Stimulated activated CD4-positive, alpha-beta T cell treated with anti-CD3 and anti-CD28 coated beads, Interleukin-4, amount 100 ng/mL, for 4 hours (primary cell): ENCODE results near the gene YBX2.
A peak's percentile ranks its signal among the peaks of the same experiment; 100 is the strongest.

Source experiments
- DNase-seq, 2 experiments: peaks; one replicate each; pipeline ENCODE4 v3.0.0-alpha.2; 2020

Gene YBX2

DNA sequence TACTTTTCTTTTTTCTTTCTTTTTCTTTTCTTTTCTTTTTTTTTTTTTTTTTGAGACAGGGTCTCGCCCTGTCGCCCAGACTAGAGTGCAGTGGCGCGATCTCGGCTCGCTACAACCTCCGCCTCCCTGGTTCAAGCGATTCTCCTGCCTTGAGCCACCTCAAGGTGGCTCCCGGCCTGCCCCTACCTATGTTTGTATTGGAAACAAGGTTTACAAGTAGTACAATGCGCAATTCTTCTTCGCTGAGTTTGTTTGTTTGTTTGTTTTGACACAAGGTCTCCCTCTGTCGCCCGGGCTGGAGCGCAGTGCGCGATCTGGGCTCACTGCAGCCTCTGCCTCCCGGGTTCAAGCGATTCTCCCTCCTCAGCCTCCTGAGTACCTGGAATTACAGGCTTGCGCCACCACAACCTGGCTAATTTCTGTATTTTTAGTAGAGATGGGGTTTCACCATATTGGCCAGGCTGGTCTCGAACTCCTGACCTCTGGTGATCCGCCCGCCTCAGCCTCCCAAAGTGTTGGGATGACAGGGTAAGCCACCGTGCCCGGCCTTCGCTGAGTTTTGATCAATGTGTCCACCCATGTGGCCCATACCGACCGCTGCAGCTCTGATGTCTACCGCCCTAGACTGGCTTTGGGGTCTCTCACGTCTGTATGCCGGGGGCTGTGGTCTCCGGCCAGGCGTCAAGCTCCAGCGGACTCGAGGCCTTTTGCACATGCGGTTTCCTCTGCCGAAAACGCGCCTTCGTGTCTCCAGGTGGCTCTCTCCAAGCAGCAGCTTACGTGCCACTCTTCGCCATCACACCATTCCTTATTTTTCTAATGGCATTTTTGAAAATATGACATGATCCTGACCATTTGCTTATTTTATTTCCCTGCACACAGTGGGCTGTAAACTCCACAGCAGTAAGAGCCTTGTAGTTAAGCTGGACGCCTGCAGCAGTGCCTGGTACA lies 1.1 kb upstream of the YBX2 start:
- no peak for DNase-seq

GRCh38 chr17:7293816-7294613 lies 424 bp downstream of the YBX2 start:
- DNase-seq: no peak

- no peak for DNase-seq
Measured at GRCh38 chr17:7293159-7293558, 1.3 kb downstream of the YBX2 start.

DNA sequence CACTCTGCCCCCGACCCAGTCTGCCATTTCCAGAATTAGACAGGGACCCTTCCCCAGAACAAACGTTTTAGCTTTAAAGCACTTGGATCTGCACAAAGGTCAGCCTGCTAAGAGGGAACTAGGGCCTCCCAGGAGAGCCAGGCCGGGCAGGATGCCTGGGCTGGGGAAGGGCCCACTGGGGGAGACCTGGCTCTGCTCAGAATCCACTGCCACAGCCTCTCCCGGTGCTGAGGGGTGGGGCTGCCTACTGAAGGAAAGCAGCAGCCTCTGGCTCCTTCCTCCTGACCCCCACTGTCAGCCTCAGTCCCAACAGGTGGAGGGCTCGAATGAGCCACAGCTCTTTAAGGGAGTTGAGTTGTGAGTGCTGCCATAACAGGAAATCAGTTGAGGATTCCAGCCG lies 1.7 kb downstream of the YBX2 start:
- DNase-seq: no peak

GRCh38 chr17:7292194-7292593 lies 2.2 kb downstream of the YBX2 start:
- DNase-seq: no peak

- DNase-seq: no peak
Measured at GRCh38 chr17:7290685-7291084, 3.8 kb downstream of the YBX2 start.

GRCh38 chr17:7290166-7290565 lies 4.3 kb downstream of the YBX2 start:
- no peak for DNase-seq

DNA sequence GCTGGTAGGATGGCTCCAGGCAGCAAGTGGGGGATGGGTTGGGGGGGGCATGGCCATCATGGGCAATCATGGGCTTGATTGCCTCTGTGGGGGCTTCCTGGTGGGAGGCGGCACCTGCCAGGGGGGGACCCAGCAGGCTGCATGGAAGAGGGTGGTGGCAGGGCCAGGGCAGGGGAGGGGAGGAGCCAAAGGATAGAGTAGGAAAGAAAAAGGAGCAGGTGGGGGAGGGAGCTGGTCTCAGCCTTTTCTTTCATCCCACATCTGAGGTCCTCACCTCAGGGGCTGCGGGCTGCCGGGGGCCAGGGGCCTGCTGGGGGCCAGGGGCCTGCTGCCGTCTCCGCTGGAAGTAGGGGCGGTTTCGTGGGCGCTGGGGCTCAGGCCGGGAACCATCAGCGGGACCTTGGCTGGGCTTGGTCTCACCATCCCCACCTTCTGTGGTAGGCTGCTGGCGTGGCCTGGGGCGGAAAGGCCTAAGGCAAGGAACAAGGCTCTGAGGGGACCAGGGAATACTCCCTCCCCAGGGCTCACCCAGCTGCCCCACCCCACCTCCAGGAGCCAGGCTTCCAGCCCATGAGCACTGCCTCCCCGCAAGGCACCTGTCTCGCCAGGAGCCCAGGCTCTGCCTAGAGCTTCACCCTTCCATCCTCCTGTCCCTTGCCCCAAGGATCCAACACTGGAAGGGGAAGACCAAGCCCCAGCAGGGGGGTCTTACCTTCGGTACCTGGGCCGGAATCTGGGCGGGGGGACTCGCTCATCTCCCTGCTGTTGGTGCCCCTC lies 5.0 kb downstream of the YBX2 start:
- DNase-seq: no peak

- DNase-seq: no peak
Measured at GRCh38 chr17:7285679-7286078, 8.8 kb downstream of the YBX2 start.

- DNase-seq: no peak
Measured at GRCh38 chr17:7284911-7285310, 9.5 kb downstream of the YBX2 start.

DNA sequence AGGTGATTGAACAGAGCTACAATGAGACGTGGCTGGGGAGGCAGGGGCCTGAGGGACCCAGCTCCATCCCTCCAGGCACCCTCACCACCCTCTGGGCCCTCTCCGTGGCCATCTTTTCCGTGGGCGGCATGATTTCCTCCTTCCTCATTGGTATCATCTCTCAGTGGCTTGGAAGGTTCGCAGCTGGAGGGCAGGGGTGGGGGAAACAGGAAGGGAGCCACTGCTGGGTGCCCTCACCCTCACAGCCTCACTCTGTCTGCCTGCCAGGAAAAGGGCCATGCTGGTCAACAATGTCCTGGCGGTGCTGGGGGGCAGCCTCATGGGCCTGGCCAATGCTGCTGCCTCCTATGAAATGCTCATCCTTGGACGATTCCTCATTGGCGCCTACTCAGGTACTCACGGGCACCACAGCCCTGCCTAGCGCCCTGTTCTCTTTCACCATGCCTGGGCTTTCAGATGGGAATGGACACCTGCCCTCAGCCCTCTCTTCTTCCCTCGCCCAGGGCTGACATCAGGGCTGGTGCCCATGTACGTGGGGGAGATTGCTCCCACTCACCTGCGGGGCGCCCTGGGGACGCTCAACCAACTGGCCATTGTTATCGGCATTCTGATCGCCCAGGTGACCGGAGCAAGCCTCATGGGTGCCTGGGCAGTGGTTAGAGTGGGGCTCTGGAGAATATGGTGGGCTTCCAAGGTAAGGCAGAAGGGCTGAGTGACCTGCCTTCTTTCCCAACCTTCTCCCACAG lies 10.8 kb downstream of the YBX2 start:
- DNase-seq: no peak

GRCh38 chr17:7282752-7283321 lies 11.6 kb downstream of the YBX2 start:
- no peak for DNase-seq

DNA sequence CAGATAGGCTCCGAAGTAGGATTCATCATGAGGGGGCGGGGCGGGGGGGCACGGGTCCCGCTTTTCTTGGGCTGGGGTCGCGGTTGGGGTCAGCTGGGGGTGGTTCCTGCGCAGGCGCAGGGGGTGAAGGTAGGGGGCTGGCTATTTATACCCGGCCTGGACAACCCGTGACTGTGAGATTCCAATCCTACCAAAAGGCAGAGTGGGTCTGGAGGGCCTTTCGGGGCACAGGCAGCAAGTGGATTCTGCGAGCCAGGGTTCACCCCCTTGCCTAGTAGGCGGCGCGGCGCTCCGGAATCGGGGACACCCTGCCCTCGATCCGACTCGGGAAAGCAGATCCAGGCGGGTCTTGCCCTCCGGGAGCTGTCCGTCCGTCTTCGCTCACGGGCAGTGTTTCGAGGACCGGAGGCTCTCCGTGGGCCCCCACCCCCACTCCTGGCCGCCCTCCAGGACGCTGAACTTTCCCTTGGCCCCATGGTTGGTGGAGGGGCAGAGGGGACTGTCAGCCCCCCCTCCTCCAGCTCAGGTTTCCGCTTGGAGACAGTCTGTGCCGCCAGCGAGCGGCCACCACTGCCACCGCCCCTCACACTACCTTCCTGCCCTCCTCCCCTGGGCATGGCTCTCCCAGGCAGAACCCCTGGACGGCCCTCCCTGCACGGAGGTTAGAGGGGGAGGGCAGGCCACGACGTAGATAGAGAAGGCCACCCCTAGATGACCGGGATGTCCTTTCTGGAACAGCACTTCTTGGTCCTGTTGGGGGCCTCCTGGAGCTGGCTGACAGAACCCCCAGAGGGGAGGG lies 12.3 kb downstream of the YBX2 start:
- DNase-seq: no peak

- DNase-seq: peak; percentile 88 to 89
Measured at GRCh38 chr17:7281074-7281952, 13.1 kb downstream of the YBX2 start, which contains the start of gene SLC2A4. Gene SLC2A4 (plus strand): TSS chr17:7281718. CDS start chr17:7281935, 217 bp downstream.

DNA sequence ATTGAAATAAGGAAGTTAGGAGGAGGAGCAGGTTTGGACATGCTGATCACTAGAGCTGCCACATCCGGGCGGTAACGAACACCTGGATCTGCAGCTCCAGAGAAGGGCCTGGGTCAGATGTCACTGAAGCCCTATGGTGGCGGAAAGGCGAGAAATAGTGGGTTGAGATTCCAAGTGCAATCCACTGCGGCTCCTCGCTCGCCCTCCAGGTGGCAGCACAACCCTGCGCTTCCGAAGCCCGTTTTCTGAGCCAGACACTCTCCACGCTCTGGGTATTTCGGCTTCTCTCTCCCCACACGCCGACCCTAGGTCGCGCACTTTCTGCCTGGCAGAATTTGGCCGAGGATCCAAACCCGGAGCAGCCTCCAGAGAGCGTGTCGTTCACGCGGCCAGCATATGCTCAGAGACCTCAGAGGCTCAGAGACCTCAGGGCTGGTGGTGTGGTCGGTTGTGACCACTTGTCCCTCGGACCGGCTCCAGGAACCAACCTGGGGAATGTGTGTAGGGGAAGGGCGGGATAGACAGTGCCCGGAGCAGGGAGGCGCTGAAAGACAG lies 13.8 kb downstream of the YBX2 start:
- DNase-seq: peak; percentile 81 to 82

- DNase-seq: no peak
Measured at GRCh38 chr17:7279448-7279847, 15.0 kb downstream of the YBX2 start.

- DNase-seq: no peak
Measured at GRCh38 chr17:7266784-7267183, 27.7 kb downstream of the YBX2 start.

DNA sequence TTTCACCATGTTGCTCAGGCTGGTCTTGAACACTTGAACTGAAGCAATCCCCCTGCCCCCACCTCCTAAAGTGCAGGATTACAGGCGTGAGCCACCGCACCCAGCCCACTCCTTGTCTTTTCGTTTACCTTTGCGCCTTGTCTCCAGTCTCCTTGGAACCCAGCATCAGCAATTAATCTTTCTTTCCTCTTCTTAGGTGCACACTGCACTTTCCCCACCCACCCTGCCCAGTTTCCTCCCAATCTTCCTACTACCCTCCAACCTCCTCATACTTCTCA lies 30.7 kb downstream of the YBX2 start:
- no peak for DNase-seq

DNA sequence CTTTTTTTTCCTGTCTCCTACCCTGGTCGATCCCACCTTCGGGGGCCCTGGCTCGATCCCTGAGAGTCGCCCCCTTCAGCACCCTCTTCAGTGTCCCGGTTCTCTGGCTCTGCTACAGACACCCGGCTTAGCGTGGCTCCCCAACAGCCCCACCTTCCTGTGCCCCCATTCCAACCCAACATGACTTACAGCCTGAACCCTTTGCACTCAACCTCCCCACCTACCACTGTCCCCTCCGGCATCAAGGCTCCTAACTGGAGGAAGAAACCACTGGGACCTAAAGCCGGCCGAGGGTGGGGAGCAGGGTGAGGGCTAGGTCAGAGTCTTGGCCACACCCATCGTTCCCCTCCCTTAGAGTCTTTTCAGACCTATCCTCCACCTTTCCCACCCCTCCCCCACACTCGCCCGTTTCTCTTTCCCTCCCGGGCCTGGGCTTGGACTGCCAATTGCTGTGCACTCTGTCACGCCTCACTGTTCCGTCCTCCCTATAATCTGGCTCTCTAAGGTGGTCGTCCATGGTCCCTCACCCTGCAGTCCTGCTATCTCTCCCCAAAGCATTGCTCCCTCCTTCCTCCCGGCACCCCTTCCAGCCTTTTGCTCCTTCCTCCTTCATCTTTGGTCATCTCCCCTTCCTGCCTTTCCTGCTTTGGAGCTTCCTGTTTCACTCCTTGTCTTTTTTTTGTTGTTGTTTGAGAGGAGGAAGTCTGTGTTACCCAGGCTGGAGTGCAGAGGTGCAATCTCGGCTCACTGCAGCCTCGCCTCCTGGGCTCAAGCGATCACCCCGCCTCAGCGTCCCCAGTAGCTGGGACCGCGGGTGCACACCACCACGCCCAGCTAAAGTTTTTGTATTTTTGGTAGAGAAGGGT lies 31.3 kb downstream of the YBX2 start:
- DNase-seq: no peak
